K562 (cell line): ENCODE data around the gene LDLR.

ENCODE experiments used
- CTCF ChIP-seq, 3 experiments: IDR thresholded peaks in 2 of 3; conservative IDR thresholded peaks in 1 of 3; 2 replicates each; pipeline ENCODE4 v1.5.1; 2011 to 2012; ENCODE audit warnings: low read length in 3 of 3, mild to moderate bottlenecking in 3 of 3, control low read depth in 2 of 3, improper control_type of control experiment in 1 of 3, inconsistent platforms in 1 of 3, low read depth in 1 of 3, mixed read lengths in 1 of 3, moderate library complexity in 1 of 3; ENCODE audit not compliant: insufficient read depth in 2 of 3
- ETV1 ChIP-seq: fragments of 450-650 bp; conservative IDR thresholded peaks from 2 replicates; pipeline ENCODE4 v1.6.1; 2016; ENCODE audit warnings: missing genetic modification characterization, control low read depth, low read depth, missing compliant biosample characterization
- FOXA3 ChIP-seq, 2 experiments: fragments of 450-650 bp in 1 of 2; sonication (generic) in 1 of 2; formaldehyde crosslinking; IDR thresholded peaks in 1 of 2; conservative IDR thresholded peaks in 1 of 2; 2 replicates each; pipeline versions ENCODE4 v1.4.0 to v1.8.0; 2020 to 2022; ENCODE audit warnings: mild to moderate bottlenecking in 2 of 2, missing genetic modification reagents in 1 of 2
- GATA2 ChIP-seq: sonication (generic); formaldehyde crosslinking; IDR thresholded peaks from 2 replicates; pipeline ENCODE4 v1.4.0; 2020; ENCODE audit warnings: mild to moderate bottlenecking, missing genetic modification reagents

DNA sequence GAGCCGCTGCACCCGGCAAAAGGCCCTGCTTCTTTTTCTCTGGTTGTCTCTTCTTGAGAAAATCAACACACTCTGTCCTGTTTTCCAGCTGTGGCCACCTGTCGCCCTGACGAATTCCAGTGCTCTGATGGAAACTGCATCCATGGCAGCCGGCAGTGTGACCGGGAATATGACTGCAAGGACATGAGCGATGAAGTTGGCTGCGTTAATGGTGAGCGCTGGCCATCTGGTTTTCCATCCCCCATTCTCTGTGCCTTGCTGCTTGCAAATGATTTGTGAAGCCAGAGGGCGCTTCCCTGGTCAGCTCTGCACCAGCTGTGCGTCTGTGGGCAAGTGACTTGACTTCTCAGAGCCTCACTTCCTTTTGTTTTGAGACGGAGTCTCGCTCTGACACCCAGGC is 17.2 kb downstream of the LDLR start:
- TF ChIP-seq ETV1 (tag) (no peak), GATA2 (CRISPR knock-in tag) (no peak), FOXA3 (CRISPR knock-in tag; conservative IDR thresholded peaks at IDR 0.05 in 1 of 2, IDR thresholded peaks at IDR 0.05 in 1 of 2) (no peak), CTCF (IDR thresholded peaks at IDR 0.05 in 2 of 3, conservative IDR thresholded peaks at IDR 0.05 in 1 of 3; ENCODE audit: insufficient read depth in 2 of 3, low read depth in 1 of 3, low read length in 3 of 3) (no peak)
